Ammon's horn (tissue), 1 donor: ENCODE data around the gene LRRC8C.

Experiments used
- DNase-seq: peaks from one replicate; pipeline ENCODE4 v3.0.0-alpha.2; 2016; ENCODE audit warnings: low spot score

Gene LRRC8C

GRCh38 chr1:89671775-89672488, 39.0 kb downstream of the LRRC8C start:
- DNase-seq: no peak

GRCh38 chr1:89672489-89673183, 39.7 kb downstream of the LRRC8C start:
- DNase-seq: no peak

GRCh38 chr1:89673251-89673650, 40.3 kb downstream of the LRRC8C start:
- no peak for DNase-seq

- DNase-seq: no peak
Measured at GRCh38 chr1:89675677-89676076, 42.8 kb downstream of the LRRC8C start.

- DNase-seq: no peak
Measured at GRCh38 chr1:89681045-89681729, 48.3 kb downstream of the LRRC8C start.

- no peak for DNase-seq
Measured at GRCh38 chr1:89682611-89683010, 49.7 kb downstream of the LRRC8C start.

- DNase-seq: no peak
Measured at GRCh38 chr1:89685461-89685860, 52.5 kb downstream of the LRRC8C start.

- no peak for DNase-seq
Measured at GRCh38 chr1:89686520-89686919, 53.6 kb downstream of the LRRC8C start.

- DNase-seq: no peak
Measured at GRCh38 chr1:89687254-89687653, 54.3 kb downstream of the LRRC8C start.

GRCh38 chr1:89688607-89689006, 55.7 kb downstream of the LRRC8C start:
- DNase-seq: no peak

- no peak for DNase-seq
Measured at GRCh38 chr1:89689234-89689633, 56.3 kb downstream of the LRRC8C start.

GRCh38 chr1:89690595-89690994, 57.7 kb downstream of the LRRC8C start:
- no peak for DNase-seq

GRCh38 chr1:89692601-89693521, 59.9 kb downstream of the LRRC8C start:
- peak; percentile 24 for DNase-seq

- DNase-seq: no peak
Measured at GRCh38 chr1:89695847-89696246, 62.9 kb downstream of the LRRC8C start.

- DNase-seq: no peak
Measured at GRCh38 chr1:89697383-89697782, 64.5 kb downstream of the LRRC8C start.

GRCh38 chr1:89698020-89698560, 65.2 kb downstream of the LRRC8C start:
- DNase-seq: no peak

GRCh38 chr1:89698624-89699023, 65.7 kb downstream of the LRRC8C start:
- no peak for DNase-seq

GRCh38 chr1:89699451-89699986, 66.6 kb downstream of the LRRC8C start:
- DNase-seq: no peak

GRCh38 chr1:89701746-89702241, 68.9 kb downstream of the LRRC8C start:
- DNase-seq: peak; percentile 42

GRCh38 chr1:89702520-89703045, 69.7 kb downstream of the LRRC8C start:
- DNase-seq: no peak

GRCh38 chr1:89703469-89703868, 70.5 kb downstream of the LRRC8C start:
- DNase-seq: no peak
